Heart left ventricle (tissue), 16 donors: ENCODE data around the gene CALML6. TPM values are rescaled to one million over a fixed set of nuclear protein-coding genes. Genes with fewer than 3 reads are reported as not detected.
A peak's percentile ranks its signal among the peaks of the same experiment; 100 is the strongest.

Source experiments
- ATAC-seq, 4 donors: fragments of 200-7000 bp; cut with Tn5 transposase; one replicate each; pipeline ENCODE4 v1.9.1; 2020 to 2022; ENCODE audit warnings: moderate library complexity in 4 of 4, mild to moderate bottlenecking in 3 of 4, moderate number of reproducible peaks in 1 of 4
- DNase-seq, 5 donors: peaks; one replicate each; pipeline ENCODE4 v3.0.0-alpha.2; 2020
- H3K27ac ChIP-seq, 12 donors: fragments of 200-600 bp; sonication (generic) in 4 of 12; one replicate each; pipeline versions ENCODE4 v1.5.0 to v1.8.0; 2016 to 2022; ENCODE audit warnings: mild to moderate bottlenecking in 2 of 12
- H3K27me3 ChIP-seq, 9 donors: fragments of 200-600 bp; sonication (generic) in 2 of 9; one replicate each; pipeline versions ENCODE4 v1.5.1 to v1.8.0; 2016 to 2022; ENCODE audit warnings: mild to moderate bottlenecking in 3 of 9
- H3K36me3 ChIP-seq, 9 donors: fragments of 200-600 bp; sonication (generic) in 2 of 9; one replicate each; pipeline versions ENCODE4 v1.5.0 to v1.8.0; 2018 to 2022; ENCODE audit warnings: mild to moderate bottlenecking in 2 of 9
- H3K4me1 ChIP-seq, 12 donors: fragments of 200-600 bp; sonication (generic) in 4 of 12; one replicate each; pipeline versions ENCODE4 v1.5.0 to v1.8.0; 2016 to 2022; ENCODE audit warnings: mild to moderate bottlenecking in 3 of 12
- H3K4me3 ChIP-seq, 12 donors: fragments of 200-600 bp; sonication (generic) in 4 of 12; one replicate each; pipeline versions ENCODE4 v1.5.0 to v1.8.0; 2017 to 2022; ENCODE audit warnings: mild to moderate bottlenecking in 9 of 12, moderate library complexity in 4 of 12
- H3K9me3 ChIP-seq, 12 donors: fragments of 200-600 bp; sonication (generic) in 4 of 12; one replicate each; pipeline versions ENCODE4 v1.5.0 to v1.8.0; 2016 to 2022; ENCODE audit warnings: mild to moderate bottlenecking in 1 of 12
- POLR2A ChIP-seq, 2 donors: fragments of 450-650 bp; IDR thresholded peaks; one replicate each; pipeline ENCODE4 v1.6.1; 2017; ENCODE audit warnings: antibody characterized with exemption in 2 of 2, mild to moderate bottlenecking in 2 of 2, moderate library complexity in 2 of 2
- WGBS, 4 donors: extraction: QIAGEN DNeasy Blood & Tissue Kit in 2 of 4; methylation state at CpG; one replicate each; pipeline versions ENCODE4 v1.1.5 to v1.1.7; 2013 to 2018; 5-methylcytosine and 5-hydroxymethylcytosine counted together
- intact Hi-C, 10 donors: fragments of 100-400 bp; cut with DNase I; formaldehyde crosslinking; loops; one replicate each; pipeline versions ENCODE4 v1.11.1 to v1.14.2; 2022
- polyA plus RNA-seq, 2 donors: library from polyadenylated mRNA; stranded (reverse); fragments of 200-250 nt; gene quantifications; one replicate each; pipeline ENCODE4 v1.2.3, GENCODE V29; 2013
- total RNA-seq, 9 donors: library from RNA; depleted of rRNA in 2 of 9; stranded (reverse); fragments of >200 nt in 2 of 9; fragmentation: NEBNext Ultra II Directional in 3 of 9; extraction: Animal tissue kit (Norgen Biotek cat#: 25700) in 3 of 9; gene quantifications; one replicate each; pipeline versions ENCODE4 v1.1.0 to v1.2.4, GENCODE V29; 2016 to 2023
- TF ChIP-seq, protein P1 (sequence below), 12 donors: fragments of 200-600 bp; sonication (generic) in 4 of 12; IDR thresholded peaks; one replicate each; pipeline versions ENCODE4 v1.5.0 to v1.8.0; 2018 to 2022; ENCODE audit warnings: antibody characterized with exemption in 12 of 12, mild to moderate bottlenecking in 5 of 12
- donor health status: ischemic (EF 13 %, LVEDD 7.1; RV severe dilation, severe dysfunction).
- donor health status: healthy with polysubstance abuse.
- donor health status: DM: no; HTN: yes; CAD: no.
- donor health status: DM: no; HTN: no; CAD: no.
- donor health status: ischemic (EF 25% LVEDD 6.9; RV normal size, moderate dysfunction).
- donor health status: ischemic (EF 25% LVEDD 5.7; RV mildly dilated, moderate dysfunction).
- donor health status: healthy.
- donor health status: DM: yes; HTN: yes; CAD: no.
- donor health status: ischemic (EF 35%, LVEDD 5.7; RV mildly dilated, moderate dysfunction).
- donor health status: nonischemic (EF 11% LVEDD 7.7; RV severe dilation, severe dysfunction).
- donor health status: DM: yes; HTN: yes; CAD: no.
- donor health status: PGD.
- donor health status: ischemic (EF 29% LVEDD 5.4; RV normal size, mild dysfunction).
- donor health status: nonischemic (EF 23%, LVEDD 6.1; RV moderate dilation, normal function).

Gene CALML6
- total and polyA plus RNA-seq, 11 donors: 0.17 to 0.58 (median 0.29) TPM; not detected in 8

DNA sequence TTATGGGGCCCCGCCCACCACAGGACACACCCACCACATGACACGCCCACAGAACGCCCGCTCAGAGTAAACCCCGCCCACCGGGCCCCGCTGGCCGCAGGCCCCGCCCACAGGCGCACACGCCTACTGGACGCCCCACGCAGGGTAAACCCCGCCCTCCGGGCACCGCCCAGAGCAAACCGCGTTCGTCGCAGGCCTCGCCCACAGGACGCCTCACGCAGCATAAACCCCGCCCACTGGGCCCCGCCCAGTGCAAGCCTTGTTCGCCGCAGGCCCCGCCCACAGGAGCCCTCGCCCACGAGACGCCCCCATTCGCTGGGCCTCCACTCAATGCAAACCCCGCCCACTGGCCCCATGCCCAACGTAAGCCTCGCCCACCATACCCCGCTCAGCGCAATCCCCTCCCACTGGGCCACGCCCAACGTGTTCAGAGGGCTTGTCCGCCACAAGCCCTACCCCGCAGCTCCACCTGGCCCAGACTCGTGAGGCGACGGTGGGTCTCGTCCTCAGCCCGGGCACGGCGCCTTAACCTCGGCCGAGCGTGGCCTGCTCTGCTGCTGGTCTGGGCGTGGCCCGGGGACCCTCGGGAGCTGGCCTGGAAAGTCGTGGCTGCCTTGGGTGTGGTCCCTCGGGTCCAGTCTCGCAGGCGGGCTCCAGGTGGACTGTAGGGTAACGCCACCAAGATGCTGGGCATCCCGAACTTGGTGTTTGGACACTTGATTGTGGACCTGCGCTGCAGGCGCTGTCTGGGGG, 4.4 kb downstream of the CALML6 start:
- WGBS, 4 donors: 8 to 17% (median 9%) methylated on average over 36 to 62 of the region's 62 CpGs
- peak; percentile 91 to 94 (median 93) for ATAC-seq
- no peaks in the 10 kb centered on the region for H3K27me3 ChIP-seq
- peak overlapping the region in 10 of 12 donors; percentile 14 to 82 (median 48) for H3K27ac ChIP-seq
- peak overlapping the region; percentile 47 to 70 (median 63) for H3K4me3 ChIP-seq
- no peaks in the 10 kb centered on the region for H3K36me3 ChIP-seq
- peaks cover 5 to 22% (median 13%) of the 10 kb centered on the region in 12 donors for H3K4me1 ChIP-seq
- no peaks in the 10 kb centered on the region for H3K9me3 ChIP-seq
- TF ChIP-seq, protein P1, sequence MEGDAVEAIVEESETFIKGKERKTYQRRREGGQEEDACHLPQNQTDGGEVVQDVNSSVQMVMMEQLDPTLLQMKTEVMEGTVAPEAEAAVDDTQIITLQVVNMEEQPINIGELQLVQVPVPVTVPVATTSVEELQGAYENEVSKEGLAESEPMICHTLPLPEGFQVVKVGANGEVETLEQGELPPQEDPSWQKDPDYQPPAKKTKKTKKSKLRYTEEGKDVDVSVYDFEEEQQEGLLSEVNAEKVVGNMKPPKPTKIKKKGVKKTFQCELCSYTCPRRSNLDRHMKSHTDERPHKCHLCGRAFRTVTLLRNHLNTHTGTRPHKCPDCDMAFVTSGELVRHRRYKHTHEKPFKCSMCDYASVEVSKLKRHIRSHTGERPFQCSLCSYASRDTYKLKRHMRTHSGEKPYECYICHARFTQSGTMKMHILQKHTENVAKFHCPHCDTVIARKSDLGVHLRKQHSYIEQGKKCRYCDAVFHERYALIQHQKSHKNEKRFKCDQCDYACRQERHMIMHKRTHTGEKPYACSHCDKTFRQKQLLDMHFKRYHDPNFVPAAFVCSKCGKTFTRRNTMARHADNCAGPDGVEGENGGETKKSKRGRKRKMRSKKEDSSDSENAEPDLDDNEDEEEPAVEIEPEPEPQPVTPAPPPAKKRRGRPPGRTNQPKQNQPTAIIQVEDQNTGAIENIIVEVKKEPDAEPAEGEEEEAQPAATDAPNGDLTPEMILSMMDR (IDR thresholded peaks at IDR 0.05): no peak
- no peak for TF ChIP-seq POLR2A (IDR thresholded peaks at IDR 0.05)
- intact Hi-C loops: loop anchor here in 1 of 10 donors (1.0 kb wide), 1 partner anchor 10 kb away; no protein-coding TSS in a partner anchor
- DNase-seq: peak; percentile 98 to 100 (median 100)

DNA sequence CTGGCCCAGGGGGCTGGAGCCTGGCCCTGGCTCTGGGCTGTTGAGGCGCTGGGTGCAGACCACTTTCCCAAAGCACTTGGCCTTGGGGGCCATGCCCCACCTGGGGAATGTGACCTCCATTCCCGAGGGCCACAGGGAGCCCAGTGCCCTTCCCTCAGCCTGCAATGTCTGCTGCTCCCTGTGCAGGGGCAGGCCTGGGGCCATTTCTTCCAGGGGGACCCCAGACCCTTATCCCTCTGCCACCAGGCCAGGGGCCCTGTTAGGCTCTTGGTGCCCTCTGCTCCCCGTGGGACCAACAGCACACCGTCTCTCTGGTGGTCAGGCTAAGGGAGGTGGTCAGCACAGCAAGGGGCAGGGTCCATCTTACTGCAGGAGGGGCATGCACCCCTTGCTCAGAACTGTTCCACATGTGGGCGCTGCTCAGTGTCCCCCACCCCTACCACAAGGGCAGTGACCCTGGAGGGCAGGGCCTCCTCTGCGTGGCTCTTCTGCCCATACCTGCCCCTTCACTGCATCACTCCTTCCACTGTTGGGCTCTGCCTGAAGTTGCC, 5.1 kb downstream of the CALML6 start:
- Histone ChIP-seq H3K27ac (peak overlapping the region in 8 of 12 donors; percentile 13 to 82 (median 56)), H3K9me3 (no peaks in the 10 kb centered on the region), H3K27me3 (no peaks in the 10 kb centered on the region), H3K36me3 (no peaks in the 10 kb centered on the region), H3K4me1 (peaks cover 5 to 22% (median 13%) of the 10 kb centered on the region in 12 donors), H3K4me3 (peak overlapping the region in 7 of 12 donors; percentile 52 to 70 (median 64))
- intact Hi-C loops: no loop called here
- DNase-seq: peak in 3 of 5 donors; percentile 8 to 62 (median 20)
- no peak for ATAC-seq
- TF ChIP-seq POLR2A (IDR thresholded peaks at IDR 0.05): no peak
- TF ChIP-seq, protein P1 (IDR thresholded peaks at IDR 0.05): no peak
- WGBS, 4 donors: 83 to 94% (median 84%) methylated on average over 2 to 6 of the region's 6 CpGs

DNA sequence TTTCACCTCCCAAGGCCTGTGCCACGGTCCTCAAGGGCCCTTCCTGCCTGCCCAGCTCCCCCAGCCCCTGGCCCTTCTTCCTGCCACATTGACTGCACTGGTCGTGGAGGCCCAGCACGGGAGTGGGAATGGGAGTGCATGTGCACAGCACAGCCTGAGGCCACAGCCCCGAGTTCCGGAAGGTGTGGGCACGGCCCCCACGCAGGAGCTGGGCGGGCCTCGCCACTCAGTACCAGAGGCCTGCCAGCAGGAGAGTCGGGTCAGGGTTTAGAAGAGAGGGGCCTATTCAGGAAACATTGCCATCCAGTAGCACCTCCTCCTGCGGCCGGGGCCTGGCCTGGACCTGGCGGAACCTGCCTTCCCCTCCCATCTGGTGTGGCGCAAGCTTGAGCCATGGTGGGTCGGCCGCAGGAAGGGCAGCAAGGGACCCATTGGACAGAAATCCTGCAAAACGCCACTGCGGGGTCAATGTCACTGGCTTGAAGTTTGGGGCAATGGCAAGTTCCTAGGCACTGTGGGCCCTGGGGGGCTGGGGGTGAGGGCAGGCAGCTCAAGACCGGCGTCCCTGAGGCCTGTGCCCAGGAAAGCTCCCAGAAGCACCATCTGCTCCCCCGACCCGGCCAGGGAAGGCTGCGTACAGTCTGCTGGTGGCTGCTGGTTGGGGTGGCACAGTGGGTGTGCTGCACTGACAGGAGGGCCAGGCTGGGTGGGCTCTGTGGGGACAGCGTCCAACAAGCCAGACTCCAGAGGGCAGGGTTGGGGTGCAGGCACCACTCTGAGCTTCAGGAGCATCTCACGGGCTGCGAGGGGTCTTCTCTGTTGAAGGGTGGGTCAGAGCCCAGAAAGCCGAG, 5.8 kb downstream of the CALML6 start:
- H3K9me3 ChIP-seq: no peaks in the 10 kb centered on the region
- no peak for TF ChIP-seq POLR2A (IDR thresholded peaks at IDR 0.05)
- TF ChIP-seq, protein P1 (IDR thresholded peaks at IDR 0.05): no peak
- no peaks in the 10 kb centered on the region for H3K36me3 ChIP-seq
- peaks cover 5 to 22% (median 13%) of the 10 kb centered on the region in 12 donors for H3K4me1 ChIP-seq
- no peak overlapping the region for H3K4me3 ChIP-seq
- peak overlapping the region in 1 of 12 donors; percentile 82 for H3K27ac ChIP-seq
- 84 to 88% (median 86%) methylated on average over 19 to 27 of the region's 27 CpGs for WGBS, 4 donors
- ATAC-seq: no peak
- DNase-seq: peak in 4 of 5 donors; percentile 11 to 66 (median 29)
- intact Hi-C loops: no loop called here
- H3K27me3 ChIP-seq: no peaks in the 10 kb centered on the region
